Measurements from ENCODE around the gene DISP1.

- TF ChIP-seq YY1 (IDR thresholded peaks at IDR 0.05; ENCODE audit: insufficient read depth, insufficient read length) (no peak), ZNF274 (IDR thresholded peaks at IDR 0.05; ENCODE audit: low read depth, low read length) (no peak), SUZ12 (IDR thresholded peaks at IDR 0.05; ENCODE audit: extremely low read depth, insufficient read depth, insufficient read length) (no peak)
Measured at GRCh38 chr1:222792744-222793143, 22.1 kb upstream of the DISP1 start.
